GM19463 (cell line): ENCODE results near the gene SPTB.
"Not testable (repeated sequence)": the region's sequence is repeated elsewhere in the genome, so short reads cannot be mapped to it uniquely, and the experiment has no call there.

Experiments
- ATAC-seq: cut with Tn5 transposase; IDR thresholded peaks from one replicate; pipeline ENCODE4 v1.9.1; 2021; ENCODE audit warnings: mild to moderate bottlenecking, moderate library complexity; ENCODE audit not compliant: unreplicated experiment

SPTB gene

DNA sequence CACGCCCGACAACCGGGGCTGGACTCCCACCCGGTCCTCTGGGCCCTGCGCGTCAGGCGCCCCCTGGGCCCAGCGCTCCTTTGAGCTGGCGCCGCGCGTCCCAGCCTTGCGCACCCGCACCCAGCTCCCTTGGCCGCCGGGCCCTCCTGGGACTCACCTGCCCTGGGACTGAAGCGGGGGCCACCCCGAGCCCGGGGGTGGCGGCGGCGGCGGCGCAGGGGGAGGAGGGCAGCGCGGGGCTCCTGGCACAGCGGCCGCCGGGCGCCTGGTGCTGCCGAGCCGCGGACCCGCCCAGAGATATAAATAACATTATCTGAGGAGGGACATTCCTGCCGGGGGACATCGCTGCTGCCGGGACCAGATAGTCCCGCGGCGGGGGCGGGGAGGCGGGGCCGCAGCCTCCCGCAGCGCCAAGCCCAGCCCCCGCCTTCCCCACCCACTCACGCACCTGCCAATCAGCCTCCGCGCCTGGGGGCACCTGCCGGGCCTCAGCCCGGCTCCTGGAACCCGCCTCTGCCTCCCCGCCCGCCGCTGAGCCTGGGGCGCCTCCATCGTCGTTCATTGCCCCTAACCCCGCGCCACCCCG lies at the start of gene SPTB:
Gene SPTB, minus strand, starts transcription at position 273 of the 586 bp plus-strand sequence. CDS start 56,813 bp downstream, outside the sequence.
- peak; percentile 68 for ATAC-seq

- no peak for ATAC-seq
Measured at GRCh38 chr14:64929014-64929359, 49.3 kb upstream of the SPTB start.

DNA sequence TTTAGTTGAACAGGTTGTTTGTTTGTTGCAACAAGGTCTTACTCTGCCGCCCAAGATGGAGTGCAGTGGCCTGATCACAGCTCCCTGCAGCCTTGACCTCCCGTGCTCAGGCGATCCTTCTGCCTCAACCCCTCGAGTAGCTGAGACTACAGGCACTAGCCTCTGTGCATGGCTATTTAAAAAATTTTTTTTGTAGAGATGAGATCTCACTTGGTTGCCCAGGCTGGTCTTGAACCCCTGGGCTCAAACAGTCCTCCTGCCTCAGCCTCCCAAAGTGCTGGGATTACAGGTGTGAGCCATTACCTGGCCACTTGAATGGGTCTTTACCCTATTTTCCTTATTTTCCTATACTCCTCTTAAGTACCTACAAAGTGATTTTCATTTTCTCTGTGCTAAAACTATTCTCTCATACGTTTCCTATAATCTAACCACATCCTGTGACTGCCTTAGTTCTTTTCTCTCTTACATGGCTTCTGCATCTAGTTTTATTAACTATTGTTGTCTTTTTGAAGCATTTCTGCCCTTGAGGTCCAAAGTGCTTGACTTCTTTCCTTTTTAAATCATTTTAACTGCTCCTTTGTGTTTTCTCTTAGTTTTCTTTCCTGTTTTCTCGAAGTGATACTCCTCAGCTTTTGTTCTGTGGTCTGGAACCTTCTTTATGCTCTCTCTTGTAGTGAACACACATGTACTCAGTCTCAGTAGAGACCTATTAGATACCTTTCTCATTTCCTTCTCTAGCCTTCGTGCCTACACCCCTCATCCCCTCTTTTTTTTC lies 48.7 kb upstream of the SPTB start:
- ATAC-seq = peak; percentile 67

- ATAC-seq = no peak
Measured at GRCh38 chr14:64927031-64927430, 47.3 kb upstream of the SPTB start.

GRCh38 chr14:64926398-64926995 lies 46.8 kb upstream of the SPTB start:
- ATAC-seq = no peak

GRCh38 chr14:64923015-64923414 lies 43.3 kb upstream of the SPTB start:
- no peak for ATAC-seq

DNA sequence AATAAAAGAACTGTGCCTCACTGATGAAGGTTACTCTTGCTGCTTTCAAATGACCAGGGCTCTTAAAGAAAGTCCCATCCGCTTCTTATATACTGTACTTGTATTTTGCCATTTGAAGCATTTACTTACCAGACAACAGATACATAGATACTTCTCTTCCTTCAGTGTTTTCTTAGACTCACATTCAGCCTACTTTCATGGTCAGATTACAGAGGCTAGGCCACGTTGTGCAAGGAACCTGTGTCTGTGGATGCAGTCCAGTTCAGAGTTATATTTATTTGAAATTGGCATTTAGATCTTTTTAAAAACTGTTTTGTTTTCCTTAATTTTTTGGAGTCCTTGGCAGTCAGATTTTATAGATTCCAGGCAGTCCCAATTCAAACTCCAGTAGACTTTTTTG lies 40.8 kb upstream of the SPTB start:
- no peak for ATAC-seq

DNA sequence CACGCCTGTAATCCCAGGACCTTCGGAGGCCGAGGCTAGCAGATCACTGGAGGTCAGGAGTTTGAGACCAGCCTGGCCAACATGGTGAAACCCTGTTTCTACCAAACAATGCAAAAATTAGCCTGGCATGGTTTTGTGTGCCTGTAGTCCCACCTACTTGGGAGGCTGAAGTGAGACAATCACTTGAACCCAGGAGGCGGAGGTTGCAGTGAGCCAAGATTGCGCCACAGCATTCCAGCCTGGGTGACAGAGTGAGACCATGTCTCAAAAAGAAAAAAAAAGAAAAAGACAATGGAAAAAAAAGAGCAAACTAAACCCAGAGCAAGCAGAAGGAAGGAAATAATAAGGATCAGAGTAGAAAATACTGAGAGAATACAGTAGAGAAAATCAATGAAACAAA lies 39.9 kb upstream of the SPTB start:
- no peak for ATAC-seq

DNA sequence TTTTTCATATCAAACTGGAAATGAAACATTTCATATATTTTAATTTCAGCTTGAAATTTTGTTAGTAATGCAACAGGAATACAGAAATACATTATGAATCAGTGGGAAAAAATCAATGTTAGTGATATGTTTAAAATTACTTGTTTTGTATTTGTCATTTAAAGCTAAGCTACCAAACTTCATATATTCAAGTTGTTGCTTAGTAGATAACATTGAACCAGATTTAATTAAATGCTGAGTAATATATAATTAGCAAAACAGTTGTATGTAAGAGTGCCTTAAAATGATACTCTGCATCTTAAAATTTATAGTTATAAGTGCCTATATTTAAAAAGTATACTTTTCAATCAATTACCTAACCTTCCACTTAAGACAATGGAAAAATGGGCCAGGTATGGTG lies 39.5 kb upstream of the SPTB start:
- no peak for ATAC-seq

DNA sequence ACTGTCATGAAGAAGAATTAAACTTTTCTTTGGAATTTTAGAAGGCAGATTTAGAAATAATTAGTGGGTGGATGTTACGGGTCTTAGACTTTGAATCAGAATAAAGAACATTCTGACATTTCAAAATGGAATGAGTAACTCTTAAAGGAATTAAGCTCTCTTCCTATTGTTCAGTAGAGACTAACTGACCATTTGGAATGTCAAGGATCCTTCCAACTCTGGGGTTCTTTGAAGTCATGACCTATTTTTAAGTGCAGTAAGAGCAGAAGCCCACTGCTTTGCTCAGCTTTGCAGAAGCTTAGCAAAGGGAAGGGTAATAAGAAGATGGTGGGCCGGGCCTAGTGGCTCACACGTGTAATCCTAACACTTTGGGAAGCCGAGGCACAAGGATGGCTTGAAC lies 38.5 kb upstream of the SPTB start:
- no peak for ATAC-seq

DNA sequence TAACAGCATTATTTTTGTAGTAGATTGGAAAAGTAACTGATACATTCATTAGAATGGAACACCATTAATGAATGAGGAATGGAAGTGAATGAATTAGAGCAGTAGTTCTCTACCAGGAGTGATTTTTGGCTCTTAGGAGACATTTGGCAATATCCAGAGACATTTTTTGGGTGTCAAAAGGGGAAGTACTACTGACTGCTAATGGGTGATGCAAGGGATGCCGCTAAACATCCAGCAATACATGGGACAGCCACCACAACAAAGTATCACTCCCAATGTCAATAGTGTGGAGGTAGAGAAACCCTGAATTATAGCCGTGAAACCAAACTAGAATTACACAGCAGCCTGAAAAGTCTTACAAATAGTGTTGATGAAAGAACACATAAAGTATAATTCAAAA lies 36.1 kb upstream of the SPTB start:
- ATAC-seq = no peak

GRCh38 chr14:64915029-64915424 lies 35.3 kb upstream of the SPTB start:
- no peak for ATAC-seq

GRCh38 chr14:64914237-64915028 lies 34.7 kb upstream of the SPTB start, which contains the start of gene CHURC1:
CHURC1 (plus strand) TSS chr14:64914455; CDS start chr14:64914496, 41 bp downstream.
- peak; percentile 99 for ATAC-seq

DNA sequence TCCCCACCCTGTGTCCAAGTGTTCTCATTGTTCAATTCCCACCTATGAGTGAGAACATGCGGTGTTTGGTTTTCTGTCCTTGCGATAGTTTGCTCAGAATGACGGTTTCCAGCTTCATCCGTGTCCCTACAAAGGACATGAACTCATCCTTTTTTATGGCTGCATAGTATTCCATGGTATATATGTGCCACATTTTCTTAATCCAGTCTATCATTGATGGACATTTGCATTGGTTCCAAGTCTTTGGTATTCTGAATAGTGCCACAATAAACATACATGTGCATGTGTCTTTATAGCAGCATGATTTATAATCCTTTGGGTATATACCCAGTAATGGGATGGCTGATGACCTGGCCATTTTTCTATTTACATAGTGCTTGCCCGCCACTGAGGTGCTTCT lies 33.8 kb upstream of the SPTB start:
- ATAC-seq = not testable (repeated sequence)

DNA sequence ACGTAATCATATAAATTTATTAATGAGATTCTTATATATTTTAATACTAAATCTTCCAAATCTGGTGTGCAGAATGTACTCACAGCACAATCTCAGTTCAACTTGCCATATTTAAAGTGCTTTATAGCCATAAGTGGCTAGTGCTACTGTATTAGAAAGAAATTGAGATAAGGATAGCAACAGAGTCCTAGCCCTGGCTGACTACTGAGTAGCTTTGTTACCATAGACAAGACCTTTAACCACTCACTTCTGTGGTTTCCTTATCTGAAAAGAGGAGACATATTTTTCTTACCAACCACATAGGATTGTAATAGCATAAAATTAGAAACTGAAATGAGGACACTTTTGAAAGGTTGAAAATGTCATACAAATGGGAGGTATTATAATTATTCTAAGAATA lies 32.6 kb upstream of the SPTB start:
- no peak for ATAC-seq

DNA sequence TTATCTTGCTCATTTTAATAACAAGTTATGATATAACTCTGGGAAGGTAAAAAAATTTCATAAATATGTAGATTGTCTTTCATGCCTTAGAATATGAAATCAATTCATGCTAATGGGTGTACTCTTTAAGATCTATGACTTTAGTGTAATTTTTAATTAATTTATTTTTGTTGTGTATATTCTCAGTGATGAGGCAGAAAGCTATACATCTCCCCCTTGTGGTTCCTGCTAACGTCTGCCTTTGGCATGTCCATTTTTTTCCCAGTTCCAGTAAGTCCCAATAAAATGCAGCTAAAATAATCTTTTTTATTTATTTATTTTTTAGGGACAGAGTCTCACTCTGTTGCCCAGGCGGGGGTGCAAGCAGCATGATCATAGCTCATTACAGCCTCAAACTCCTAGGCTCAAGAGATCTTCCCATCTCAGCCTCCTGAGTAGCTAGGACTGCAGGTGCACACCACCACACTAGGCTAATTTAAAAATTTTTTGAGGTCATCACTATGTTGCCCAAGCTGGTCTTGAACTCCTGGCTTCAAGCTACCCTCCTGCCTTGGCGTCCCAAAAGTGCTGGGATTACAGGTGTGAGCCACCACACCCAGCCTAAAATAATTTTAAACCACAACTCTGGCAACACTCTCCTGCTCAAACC lies 31.3 kb upstream of the SPTB start:
- ATAC-seq = no peak

DNA sequence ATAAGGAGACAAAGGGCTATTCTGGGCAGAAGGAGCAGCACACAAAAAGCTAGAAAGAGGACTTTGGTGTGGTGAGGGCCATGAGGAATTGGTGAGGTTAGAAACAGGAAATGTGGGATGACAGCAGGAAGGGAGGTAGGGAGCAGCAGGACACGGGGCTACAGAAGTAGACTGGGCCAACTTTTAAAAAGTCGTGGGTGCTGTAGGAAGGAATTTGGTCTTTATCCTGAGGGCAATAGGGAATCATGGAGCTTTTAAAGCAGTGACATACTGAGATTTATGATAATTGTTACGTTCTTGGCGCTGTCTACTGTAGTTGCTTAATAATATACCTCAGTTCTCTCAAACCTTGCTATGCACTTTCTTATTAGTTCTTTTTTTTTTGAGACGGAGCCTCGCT lies 26.3 kb upstream of the SPTB start:
- ATAC-seq = no peak

DNA sequence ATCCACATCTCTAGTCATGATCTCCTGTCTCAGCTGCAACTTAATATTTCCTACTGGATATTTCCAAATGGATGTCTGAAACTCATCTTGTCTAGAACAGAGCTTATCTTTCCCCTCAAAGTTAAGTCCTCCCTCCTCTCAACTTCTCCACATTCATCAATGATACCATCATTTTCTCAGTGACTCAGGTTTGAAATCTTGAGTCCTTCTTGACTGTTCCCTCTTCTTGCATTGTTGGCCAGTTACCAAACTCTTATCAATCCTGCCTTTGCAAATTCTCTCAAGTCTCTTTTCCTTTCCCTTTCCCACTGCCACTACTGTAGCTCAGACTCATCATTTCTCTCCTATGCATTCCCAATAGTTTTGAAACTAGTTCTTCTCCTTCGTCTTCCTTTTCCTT lies 20.3 kb upstream of the SPTB start:
- ATAC-seq = no peak

- no peak for ATAC-seq
Measured at GRCh38 chr14:64891839-64892375, 12.2 kb upstream of the SPTB start.

DNA sequence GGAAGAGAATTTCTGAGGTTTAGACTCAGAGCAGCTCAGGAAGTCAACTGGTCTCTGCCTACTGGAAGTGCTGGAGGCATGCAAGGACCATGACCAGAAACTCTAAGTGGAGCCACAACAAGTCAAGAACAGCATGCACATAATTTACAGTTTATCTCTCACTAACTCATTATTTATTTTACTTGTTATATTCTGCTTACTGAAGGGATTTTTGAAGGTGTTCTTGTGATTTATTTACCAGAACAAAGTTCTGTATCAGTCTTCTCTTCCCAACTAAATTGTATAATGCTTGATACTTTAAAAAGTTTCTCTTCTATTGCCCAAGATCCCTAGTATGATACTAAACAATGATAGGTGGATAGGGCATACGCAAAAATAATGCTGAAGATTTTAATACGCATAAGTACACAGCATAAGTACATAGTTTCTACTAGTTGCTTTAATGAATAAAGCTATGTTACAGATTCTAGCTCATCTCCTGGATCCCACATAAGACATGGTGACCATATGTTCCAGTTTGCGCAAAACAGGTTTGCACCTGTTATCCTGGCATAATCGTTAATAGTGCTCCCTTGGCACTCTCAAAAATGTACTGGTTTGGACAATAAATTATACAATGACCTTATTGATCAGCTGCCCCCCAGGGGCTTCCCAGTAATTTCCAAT lies 11.6 kb upstream of the SPTB start:
- ATAC-seq = no peak
